HepG2 (cell line): ENCODE measurements around the gene IRX3. TPM values are rescaled to one million over a fixed set of nuclear protein-coding genes. Genes with fewer than 3 reads are reported as not detected.

Experiments
- ARID5B ChIP-seq: IDR thresholded peaks from 2 replicates; pipeline ENCODE4 v1.4.0; 2020; ENCODE audit warnings: mild to moderate bottlenecking, missing genetic modification reagents
- ATF1 ChIP-seq: IDR thresholded peaks from 2 replicates; pipeline ENCODE4 v1.6.1; 2016; ENCODE audit warnings: mild to moderate bottlenecking, control low read depth
- CC2D1A ChIP-seq: sonication (generic); formaldehyde crosslinking; IDR thresholded peaks from 2 replicates; pipeline ENCODE4 v1.8.1; 2023; ENCODE audit warnings: mild to moderate bottlenecking, missing genetic modification reagents
- CCDC6 ChIP-seq: sonication (generic); formaldehyde crosslinking; IDR thresholded peaks from 2 replicates; pipeline ENCODE4 v1.8.1; 2022; ENCODE audit warnings: mild to moderate bottlenecking, missing genetic modification reagents, moderate library complexity
- CHD4 ChIP-seq: fragments of 200-600 bp; sonication (generic); IDR thresholded peaks from 2 replicates; pipeline ENCODE4 v1.7.0; 2017; ENCODE audit warnings: mild to moderate bottlenecking, low read length, borderline replicate concordance
- FOXA1 ChIP-seq, 2 experiments: fragments of 450-650 bp in 1 of 2; sonication (generic) in 1 of 2; formaldehyde crosslinking in 1 of 2; IDR thresholded peaks; 2 replicates each; pipeline versions ENCODE4 v1.4.0 to v1.6.1; 2016 to 2020; ENCODE audit warnings: missing genetic modification reagents in 1 of 2
- FOXA3 ChIP-seq: IDR thresholded peaks from 2 replicates; pipeline ENCODE4 v1.6.1; 2016; ENCODE audit warnings: missing genetic modification reagents, missing compliant biosample characterization
- FOXP1 ChIP-seq, 2 experiments: fragments of 450-650 bp in 1 of 2; IDR thresholded peaks; 2 replicates each; pipeline ENCODE4 v1.6.1; 2017 to 2018; ENCODE audit warnings: antibody characterized with exemption in 1 of 2
- FOXP4 ChIP-seq: sonication (generic); formaldehyde crosslinking; IDR thresholded peaks from 2 replicates; pipeline ENCODE4 v1.4.0; 2020; ENCODE audit warnings: missing genetic modification reagents
- HNRNPL ChIP-seq: fragments of 200-400 bp; formaldehyde crosslinking; IDR thresholded peaks from 2 replicates; pipeline ENCODE4 v1.6.1; 2017; ENCODE audit warnings: mild to moderate bottlenecking, low read depth, low read length
- KDM3A ChIP-seq: IDR thresholded peaks from 2 replicates; pipeline ENCODE4 v1.6.1; 2018; ENCODE audit warnings: low read depth, missing compliant biosample characterization
- KDM4B ChIP-seq: sonication (generic); formaldehyde crosslinking; IDR thresholded peaks from 2 replicates; pipeline ENCODE4 v1.4.0; 2020; ENCODE audit warnings: missing genetic modification reagents
- MAFG ChIP-seq: sonication (generic); formaldehyde crosslinking; IDR thresholded peaks from 2 replicates; pipeline ENCODE4 v1.5.1; 2020; ENCODE audit warnings: mild to moderate bottlenecking, missing genetic modification reagents
- NCOA2 ChIP-seq: sonication (generic); formaldehyde crosslinking; IDR thresholded peaks from 2 replicates; pipeline ENCODE4 v1.8.0; 2022; ENCODE audit warnings: inconsistent platforms
- ONECUT2 ChIP-seq: sonication (generic); formaldehyde crosslinking; IDR thresholded peaks from 2 replicates; pipeline ENCODE4 v1.4.0; 2020; ENCODE audit warnings: missing genetic modification reagents
- SNAI1 ChIP-seq: sonication (generic); formaldehyde crosslinking; IDR thresholded peaks from 2 replicates; pipeline ENCODE4 v1.5.0; 2020; ENCODE audit warnings: mild to moderate bottlenecking, missing genetic modification reagents, borderline replicate concordance
- U2AF2 ChIP-seq: fragments of 200-400 bp; formaldehyde crosslinking; IDR thresholded peaks from 2 replicates; pipeline ENCODE4 v1.6.1; 2017; ENCODE audit warnings: low read depth, mild to moderate bottlenecking, low read length
- ZBTB10 ChIP-seq: sonication (generic); formaldehyde crosslinking; IDR thresholded peaks from 2 replicates; pipeline ENCODE4 v1.4.0; 2020; ENCODE audit warnings: missing genetic modification reagents, borderline replicate concordance
- ZBTB8A ChIP-seq: sonication (generic); formaldehyde crosslinking; IDR thresholded peaks from 2 replicates; pipeline ENCODE4 v1.4.0; 2020; ENCODE audit warnings: mild to moderate bottlenecking, low read depth, missing genetic modification reagents, borderline replicate concordance
- ZNF746 ChIP-seq: sonication (generic); formaldehyde crosslinking; IDR thresholded peaks from 2 replicates; pipeline ENCODE4 v1.8.0; 2022; ENCODE audit warnings: mild to moderate bottlenecking, missing genetic modification reagents
- polyA plus RNA-seq, 8 experiments: library from polyadenylated mRNA; depleted of rRNA in 3 of 8; stranded (reverse) in 7 of 8; unstranded in 1 of 8; fragments of >200 nt; fragmentation: Illumina TruSeq in 4 of 8; extraction: Trizol in 4 of 8; gene quantifications; 2 replicates each; pipeline versions ENCODE4 v1.2.1 to v1.2.3, GENCODE V29; 2011 to 2016; ENCODE audit warnings: low read depth in 4 of 8, missing spikeins in 1 of 8, mixed read lengths in 1 of 8; ENCODE audit not compliant: insufficient read depth in 1 of 8
- total RNA-seq, 5 experiments: library from RNA; depleted of rRNA; stranded (reverse); fragments of >200 nt; fragmentation: Illumina TruSeq; extraction: Trizol; gene quantifications; 2 replicates each; pipeline ENCODE4 v1.2.3, GENCODE V29; 2016; ENCODE audit warnings: low read depth in 1 of 5

Gene IRX3
- total and polyA plus RNA-seq, 2 of the 13 experiments (the other 11 are each of a cell fraction or from before 2014, with no cell fraction given), result 9.2 to 16.4 TPM

- TF ChIP-seq ZBTB10 (CRISPR knock-in tag) (no peak), FOXP4 (peak; percentile 92), NCOA2 (CRISPR knock-in tag) (peak; percentile 85), ARID5B (CRISPR knock-in tag) (peak; percentile 94), ZNF746 (0 out of 2 replicates have a peak, but pooled peaks have one; percentile 42), FOXP1 (IDR thresholded peaks at IDR 0.05) (no peak), FOXP1 (CRISPR knock-in tag; IDR thresholded peaks at IDR 0.05) (peak; percentile 95), SNAI1 (CRISPR knock-in tag) (no peak), KDM3A (CRISPR knock-in tag) (peak; percentile 83), KDM4B (CRISPR knock-in tag) (0 out of 2 replicates have a peak, but pooled peaks have one; percentile 64), CCDC6 (no peak), FOXA1 (IDR thresholded peaks at IDR 0.05) (no peak), FOXA1 (CRISPR knock-in tag; IDR thresholded peaks at IDR 0.05) (peak; percentile 78), CHD4 (peak; percentile 38; the same call in 1 of the 2 replicates), MAFG (CRISPR knock-in tag) (no peak), ZBTB8A (CRISPR knock-in tag) (no peak), ATF1 (CRISPR knock-in tag) (peak; percentile 23; the same call in 1 of the 2 replicates), ONECUT2 (CRISPR knock-in tag) (peak; percentile 69; the same call in 1 of the 2 replicates), CC2D1A (CRISPR knock-in tag) (0 out of 2 replicates have a peak, but pooled peaks have one; percentile 46), U2AF2 (no peak), HNRNPL (no peak), FOXA3 (CRISPR knock-in tag) (peak; percentile 93)
Observed at GRCh38 chr16:54266363-54266955, 20.1 kb downstream of the IRX3 start (continued).
